Cardiac muscle cell (in vitro differentiated cells and primary cell): Measurements from ENCODE around the gene HOXA3. TPM values are rescaled to one million over a fixed set of nuclear protein-coding genes. Genes with fewer than 3 reads are reported as not detected.
A peak's percentile ranks its signal among the peaks of the same experiment; 100 is the strongest.

ENCODE experiments used
- DNase-seq, 2 donors: peaks; one replicate each; pipeline versions ENCODE4 v3.0.0 to v3.0.0-alpha.2; 2010 to 2017; ENCODE audit warnings: low read depth in 1 of 2, low spot score in 1 of 2
- H3K27ac ChIP-seq: fragments of 200-600 bp; sonication (generic); 2 replicates; pipeline ENCODE4 v1.5.1; 2016
- H3K27me3 ChIP-seq: fragments of 200-600 bp; sonication (generic); 2 replicates; pipeline ENCODE4 v1.6.0; 2016; ENCODE audit warnings: control low read depth
- H3K36me3 ChIP-seq: fragments of 200-600 bp; sonication (generic); 2 replicates; pipeline ENCODE4 v1.5.1; 2016; ENCODE audit warnings: control low read depth
- H3K4me1 ChIP-seq: fragments of 200-600 bp; sonication (generic); 2 replicates; pipeline ENCODE4 v1.8.1; 2017; ENCODE audit warnings: low read depth, mild to moderate bottlenecking, mixed run types
- H3K4me3 ChIP-seq: fragments of 200-600 bp; sonication (generic); 2 replicates; pipeline ENCODE4 v1.5.1; 2016; ENCODE audit warnings: mild to moderate bottlenecking
- H3K9me3 ChIP-seq: fragments of 200-600 bp; sonication (generic); 2 replicates; pipeline ENCODE4 v1.5.1; 2017; ENCODE audit warnings: low read depth, mild to moderate bottlenecking, control low read depth
- polyA plus RNA-seq: library from polyadenylated mRNA; unstranded; fragments of >200 nt; fragmentation: Nextera tagmentation; extraction: Ambion mirVana; gene quantifications from 2 replicates; pipeline ENCODE4 v1.2.1, GENCODE V29; 2016
- total RNA-seq: library from RNA; depleted of rRNA; stranded (reverse); fragments of >200 nt; gene quantifications from 2 replicates; pipeline ENCODE4 v1.2.3, GENCODE V29; 2016
- TF ChIP-seq, protein P1 (sequence below): IDR thresholded peaks from 2 replicates; pipeline ENCODE4 v1.5.1; 2012; ENCODE audit warnings: low read depth, mild to moderate bottlenecking, low read length

The HOXA3 gene
- total and polyA plus RNA-seq, 2 experiments from 2014 or later: 1.4 to 9.4 TPM

DNA sequence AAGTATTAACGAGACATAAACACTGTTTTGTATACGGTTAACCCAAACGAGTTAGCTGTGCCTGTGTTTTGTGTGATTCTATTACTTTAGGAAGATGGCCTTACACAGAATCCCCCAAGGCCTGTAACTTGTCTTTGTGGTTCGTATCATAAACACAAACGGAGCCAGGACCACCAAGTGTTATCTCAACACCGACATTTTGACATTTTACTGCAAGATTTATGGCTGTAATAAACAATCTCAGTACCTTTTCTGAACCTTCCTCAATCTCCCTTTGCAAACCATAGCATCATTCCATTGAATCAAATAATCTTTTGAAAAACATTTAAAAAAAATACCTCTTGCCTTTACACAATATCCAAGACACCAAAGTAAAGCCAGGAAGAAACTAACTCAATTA is 19.4 kb downstream of the HOXA3 start:
- no peak overlapping the region for H3K27ac ChIP-seq
- no peaks in the 10 kb centered on the region for H3K4me1 ChIP-seq
- H3K36me3 ChIP-seq: no peaks in the 10 kb centered on the region
- H3K9me3 ChIP-seq: no peaks in the 10 kb centered on the region
- no peak for DNase-seq
- TF ChIP-seq, protein P1, sequence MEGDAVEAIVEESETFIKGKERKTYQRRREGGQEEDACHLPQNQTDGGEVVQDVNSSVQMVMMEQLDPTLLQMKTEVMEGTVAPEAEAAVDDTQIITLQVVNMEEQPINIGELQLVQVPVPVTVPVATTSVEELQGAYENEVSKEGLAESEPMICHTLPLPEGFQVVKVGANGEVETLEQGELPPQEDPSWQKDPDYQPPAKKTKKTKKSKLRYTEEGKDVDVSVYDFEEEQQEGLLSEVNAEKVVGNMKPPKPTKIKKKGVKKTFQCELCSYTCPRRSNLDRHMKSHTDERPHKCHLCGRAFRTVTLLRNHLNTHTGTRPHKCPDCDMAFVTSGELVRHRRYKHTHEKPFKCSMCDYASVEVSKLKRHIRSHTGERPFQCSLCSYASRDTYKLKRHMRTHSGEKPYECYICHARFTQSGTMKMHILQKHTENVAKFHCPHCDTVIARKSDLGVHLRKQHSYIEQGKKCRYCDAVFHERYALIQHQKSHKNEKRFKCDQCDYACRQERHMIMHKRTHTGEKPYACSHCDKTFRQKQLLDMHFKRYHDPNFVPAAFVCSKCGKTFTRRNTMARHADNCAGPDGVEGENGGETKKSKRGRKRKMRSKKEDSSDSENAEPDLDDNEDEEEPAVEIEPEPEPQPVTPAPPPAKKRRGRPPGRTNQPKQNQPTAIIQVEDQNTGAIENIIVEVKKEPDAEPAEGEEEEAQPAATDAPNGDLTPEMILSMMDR: no peak
- peaks cover 100% of the 10 kb centered on the region for H3K27me3 ChIP-seq
- no peak overlapping the region for H3K4me3 ChIP-seq

DNA sequence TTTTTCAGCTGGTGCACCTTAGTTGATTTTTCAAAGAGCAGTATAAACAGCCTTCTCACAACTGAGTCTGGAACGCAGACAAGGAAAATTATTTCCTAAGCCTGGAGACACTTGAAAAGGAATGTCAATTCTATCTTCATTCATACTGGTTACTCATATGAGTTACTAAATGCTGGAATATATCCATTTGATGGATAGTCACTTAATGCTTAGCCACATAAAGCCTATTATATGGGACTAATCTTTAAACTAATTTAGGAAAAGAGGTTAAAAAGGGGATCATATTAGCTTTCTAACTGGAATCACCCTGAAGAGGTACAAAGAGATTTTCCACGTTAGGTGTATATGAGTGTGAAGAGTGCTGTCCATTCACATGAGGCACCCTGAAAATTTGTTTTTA is 20.2 kb downstream of the HOXA3 start:
- Histone ChIP-seq H3K4me3 (no peak overlapping the region), H3K9me3 (no peaks in the 10 kb centered on the region), H3K27ac (no peak overlapping the region), H3K27me3 (peaks cover 100% of the 10 kb centered on the region), H3K4me1 (no peaks in the 10 kb centered on the region), H3K36me3 (no peaks in the 10 kb centered on the region)
- no peak for DNase-seq
- TF ChIP-seq, protein P1: no peak

DNA sequence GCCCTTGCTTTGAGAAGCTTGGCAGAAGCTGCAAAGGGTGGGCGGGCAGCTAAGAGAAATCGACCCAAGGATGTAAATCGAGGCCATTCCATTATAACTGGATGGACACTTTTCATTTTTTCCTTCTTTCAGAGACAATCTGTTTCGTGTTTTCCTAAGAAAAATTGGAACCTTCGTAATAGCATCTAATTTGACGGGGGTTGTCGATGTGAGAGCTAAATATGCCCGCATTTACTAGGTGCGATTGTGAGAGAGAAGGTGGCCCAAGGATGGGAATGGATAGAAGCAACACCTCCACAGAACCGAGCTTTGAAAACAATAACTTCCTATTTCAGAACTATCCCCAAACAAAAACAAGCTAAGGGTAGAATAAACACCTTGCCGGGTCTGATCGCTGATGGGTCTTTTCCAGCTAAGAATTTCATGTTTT is 21.0 kb downstream of the HOXA3 start:
- TF ChIP-seq, protein P1: no peak
- no peaks in the 10 kb centered on the region for H3K9me3 ChIP-seq
- peak overlapping the region; percentile 30 for H3K4me3 ChIP-seq
- no peak overlapping the region for H3K27ac ChIP-seq
- no peaks in the 10 kb centered on the region for H3K4me1 ChIP-seq
- H3K27me3 ChIP-seq: peaks cover 100% of the 10 kb centered on the region
- no peaks in the 10 kb centered on the region for H3K36me3 ChIP-seq
- no peak for DNase-seq

DNA sequence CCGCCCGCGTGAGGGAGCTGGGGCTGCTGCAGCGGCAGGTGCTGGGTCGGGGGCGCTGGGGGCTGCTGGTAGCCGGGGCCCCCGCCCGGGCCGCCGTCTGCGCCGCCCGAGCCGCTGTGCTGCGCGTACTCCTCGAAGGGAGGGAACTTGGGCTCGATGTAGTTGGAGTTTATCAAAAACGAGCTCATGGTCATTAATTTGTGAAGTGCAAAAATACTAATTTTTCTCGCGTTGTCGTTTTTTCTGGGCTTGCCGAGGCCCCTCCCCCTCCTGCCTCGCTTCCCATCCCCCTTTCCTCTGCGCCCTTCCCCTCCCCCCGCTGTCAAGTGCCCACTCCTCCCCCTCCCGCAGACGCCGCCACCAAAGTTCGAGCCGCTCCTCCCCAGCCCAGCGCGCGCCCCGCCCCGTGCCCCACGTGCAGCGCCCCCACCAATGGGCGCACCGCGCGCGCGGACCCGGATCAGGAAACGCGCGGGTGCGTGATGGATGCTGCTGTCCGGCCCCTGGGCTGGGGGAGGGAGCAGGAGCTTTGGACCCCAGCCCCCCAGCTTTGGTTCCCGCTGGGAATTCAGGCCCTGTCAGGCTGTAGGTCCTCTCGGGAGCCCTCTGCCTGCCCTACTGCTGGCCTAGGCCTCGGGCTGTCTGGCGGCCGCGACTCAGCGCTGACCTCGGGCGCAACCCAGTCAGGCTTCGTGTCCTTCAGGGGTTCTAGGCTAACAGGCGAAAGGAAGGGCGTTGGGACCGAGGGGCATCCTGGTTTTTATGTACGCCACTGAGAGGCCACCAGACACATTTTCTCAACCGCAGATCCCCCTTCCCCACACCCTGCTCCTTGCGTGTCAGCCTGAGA is 21.6 kb downstream of the HOXA3 start, which contains the start of gene HOXA4:
Gene HOXA4 (minus strand): TSS at position 218 of the 850 bp plus-strand sequence. CDS start 24 bp downstream, at position 194.
- no peaks in the 10 kb centered on the region for H3K36me3 ChIP-seq
- TF ChIP-seq, protein P1: no peak
- H3K9me3 ChIP-seq: no peaks in the 10 kb centered on the region
- no peaks in the 10 kb centered on the region for H3K4me1 ChIP-seq
- peak within 1 kb of the TSS; percentile 30 for H3K4me3 ChIP-seq
- peaks cover 100% of the 10 kb centered on the region for H3K27me3 ChIP-seq
- H3K27ac ChIP-seq: no peak within 1 kb of the TSS
- peak; percentile 49 to 50 for DNase-seq

DNA sequence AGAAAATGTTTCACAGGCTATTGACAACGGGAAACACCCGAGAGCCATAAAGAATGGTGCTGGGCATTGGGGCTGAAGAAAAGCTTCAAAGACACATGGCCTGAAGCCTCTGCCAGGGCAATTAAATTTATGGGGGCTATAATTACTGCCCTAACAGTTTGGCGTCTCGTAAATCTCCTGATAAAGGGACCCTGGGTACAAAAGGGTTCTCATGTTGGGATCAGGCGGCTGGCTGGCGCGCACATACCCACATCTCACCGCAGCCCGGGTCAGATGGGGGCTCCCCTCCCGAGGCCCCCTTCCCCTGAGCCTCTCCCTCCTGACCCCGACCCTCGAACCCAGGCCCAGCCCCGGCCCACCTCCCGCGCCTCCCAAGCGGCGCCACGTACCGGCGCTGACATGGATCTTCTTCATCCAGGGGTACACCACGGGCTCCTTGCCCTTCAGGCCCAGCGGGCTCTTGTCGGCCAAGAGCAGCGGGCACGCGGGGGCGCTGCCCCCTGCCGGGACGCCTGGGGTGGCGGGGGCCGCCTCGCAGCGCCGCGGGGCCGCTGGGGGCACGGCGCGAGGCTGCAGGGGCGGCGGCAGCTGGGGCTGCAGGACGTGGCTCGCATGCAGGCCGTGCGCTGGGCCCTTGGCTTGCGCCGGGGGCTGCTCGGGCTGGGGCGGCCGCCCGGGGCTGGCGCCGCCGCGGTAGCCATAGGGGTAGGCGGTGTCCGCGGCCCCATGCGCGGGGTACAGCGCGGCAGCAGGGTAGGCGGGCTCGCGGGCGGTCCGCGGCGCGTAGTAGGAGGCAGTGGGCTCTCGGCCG is 22.4 kb downstream of the HOXA3 start:
- no peaks in the 10 kb centered on the region for H3K36me3 ChIP-seq
- H3K27me3 ChIP-seq: peaks cover 100% of the 10 kb centered on the region
- no peak for DNase-seq
- H3K27ac ChIP-seq: no peak overlapping the region
- H3K4me3 ChIP-seq: peak overlapping the region; percentile 30
- no peaks in the 10 kb centered on the region for H3K9me3 ChIP-seq
- TF ChIP-seq, protein P1: no peak
- H3K4me1 ChIP-seq: no peaks in the 10 kb centered on the region
